ENCODE data around the gene KCNMA1.

DNA sequence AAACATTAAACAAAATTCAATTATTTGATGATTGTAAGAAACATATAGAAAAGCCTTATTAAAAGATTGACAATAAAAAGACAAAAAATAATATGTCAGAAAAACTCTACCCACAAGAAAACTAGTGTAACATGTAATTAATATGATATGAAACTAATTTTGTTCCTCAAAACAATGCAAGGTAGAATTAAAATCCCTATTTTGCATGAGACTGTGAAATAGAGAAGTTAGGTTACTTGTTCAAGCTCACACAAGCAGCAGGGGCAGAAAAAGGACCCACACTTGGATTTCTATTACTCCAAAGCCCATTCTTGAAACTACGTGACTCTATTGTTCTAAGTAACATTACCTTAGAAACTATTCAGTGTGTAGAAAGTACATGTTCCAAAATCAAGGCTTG lies 96.4 kb downstream of the KCNMA1 start:
- TF ChIP-seq ASH2L (IDR thresholded peaks at IDR 0.05; ENCODE audit: borderline replicate concordance, low read depth): no peak
- TF ChIP-seq, protein P1, sequence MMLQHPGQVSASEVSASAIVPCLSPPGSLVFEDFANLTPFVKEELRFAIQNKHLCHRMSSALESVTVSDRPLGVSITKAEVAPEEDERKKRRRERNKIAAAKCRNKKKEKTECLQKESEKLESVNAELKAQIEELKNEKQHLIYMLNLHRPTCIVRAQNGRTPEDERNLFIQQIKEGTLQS (IDR thresholded peaks at IDR 0.05; ENCODE audit: borderline replicate concordance, extremely low read depth, low read depth, low read length): no peak
